ENCODE measurements around the gene DENND10. TPM values are rescaled to one million over a fixed set of nuclear protein-coding genes. Genes with fewer than 3 reads are reported as not detected.

DENND10 gene
- total RNA-seq, 1 donor: 91.3 TPM

GRCh38 chr10:119161680-119162451, 58.0 kb downstream of the DENND10 start:
- DNase-seq (ENCODE audit: low read depth): peak; percentile 22
- H3K4me3 ChIP-seq (ENCODE audit: low read depth, low read length): no peak overlapping the region
- TF ChIP-seq CTCF (IDR thresholded peaks at IDR 0.05; ENCODE audit: insufficient read depth, low read length): peak; percentile 8

DNA sequence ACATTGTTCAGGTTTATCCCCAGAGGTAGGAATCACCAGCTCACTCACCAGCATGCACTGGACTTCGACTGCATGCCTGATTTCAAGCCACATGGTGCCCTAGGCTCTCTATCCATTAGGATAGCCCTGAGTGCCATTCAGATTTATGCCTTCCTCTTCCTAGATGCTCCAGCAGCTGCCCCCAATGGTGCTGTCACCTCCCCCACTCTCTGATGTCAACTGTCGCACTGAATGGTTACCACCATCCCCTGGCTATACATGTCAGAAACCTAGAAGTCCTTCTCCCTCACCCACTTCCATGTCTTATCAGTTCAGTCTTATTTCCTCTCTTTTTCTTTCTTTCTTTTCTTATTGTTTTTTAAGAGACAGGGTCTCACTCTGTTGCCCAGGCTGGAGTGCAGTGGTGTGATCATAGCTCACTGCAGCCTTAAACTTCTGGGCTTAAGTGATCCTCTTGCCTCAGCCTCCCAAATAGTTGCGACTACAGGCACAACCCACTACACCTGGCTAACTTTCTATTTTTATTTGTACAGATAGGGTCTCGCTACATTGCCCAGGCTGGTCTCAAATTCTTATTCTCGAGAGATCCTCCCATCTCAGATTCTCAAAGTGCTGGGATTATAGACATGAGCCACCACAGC, 58.7 kb downstream of the DENND10 start:
- TF ChIP-seq CTCF (IDR thresholded peaks at IDR 0.05; ENCODE audit: insufficient read depth, low read length): no peak
- no peak overlapping the region for H3K4me3 ChIP-seq (ENCODE audit: low read depth, low read length)

DNA sequence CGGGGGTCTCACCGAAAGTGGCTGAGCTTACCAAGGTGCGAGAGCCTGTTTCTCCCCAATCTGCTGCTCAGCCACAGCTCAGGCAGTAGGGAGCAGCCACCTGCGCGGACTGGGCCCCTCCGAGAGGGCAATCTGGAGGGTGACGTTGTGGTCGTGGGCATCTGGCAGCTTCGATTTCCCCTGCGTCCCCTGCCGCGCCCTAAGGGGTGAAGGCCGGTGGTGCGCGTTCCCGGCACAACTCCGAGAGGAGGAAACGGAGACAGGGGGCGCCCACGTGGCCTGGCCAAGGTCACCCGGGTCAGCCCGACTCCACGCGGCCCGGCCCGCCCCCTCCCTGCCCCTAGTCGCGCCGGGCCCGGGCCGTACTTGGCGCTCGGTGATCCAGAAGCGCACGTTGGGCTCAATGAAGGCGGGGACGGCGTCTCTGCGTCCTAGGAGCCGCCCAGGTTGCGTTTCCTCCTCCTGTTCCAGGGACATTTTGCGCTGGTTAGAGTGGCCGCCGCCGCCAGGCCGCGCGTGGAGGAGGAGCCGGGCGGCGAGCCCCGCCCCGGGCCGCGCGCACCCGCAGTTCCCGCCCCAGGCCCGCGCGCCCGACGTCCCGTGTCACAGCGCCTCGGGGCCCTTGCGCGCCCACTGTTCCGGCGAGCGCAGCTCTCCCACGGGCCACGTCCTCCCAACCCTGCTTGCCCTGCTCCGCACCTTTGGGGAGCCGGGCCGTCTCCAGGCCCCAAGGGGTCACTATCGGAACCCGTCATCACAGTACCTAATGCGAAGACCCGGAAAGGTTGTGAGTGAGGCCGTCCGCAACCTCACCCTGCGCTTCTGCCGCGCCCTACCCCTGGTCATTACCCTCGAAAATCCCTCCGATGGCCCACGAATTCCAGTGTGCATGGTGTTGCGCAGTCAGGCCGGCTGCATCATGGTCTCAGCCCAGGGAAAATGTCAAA, 61.5 kb downstream of the DENND10 start, which contains the start of gene SFXN4:
Gene SFXN4 (minus strand): TSS at position 544 of the 947 bp plus-strand sequence. CDS start 67 bp downstream, at position 477.
- TF ChIP-seq CTCF (IDR thresholded peaks at IDR 0.05; ENCODE audit: insufficient read depth, low read length): no peak
- peak; percentile 33 for DNase-seq (ENCODE audit: low read depth)

More for the DNA sequence above, 58.7 kb downstream of the DENND10 start:
- no peak for DNase-seq (ENCODE audit: low read depth)

GRCh38 chr10:119166118-119166500, 62.2 kb downstream of the DENND10 start:
- DNase-seq (ENCODE audit: low read depth): no peak
- no peak for TF ChIP-seq CTCF (IDR thresholded peaks at IDR 0.05; ENCODE audit: insufficient read depth, low read length)
- H3K4me3 ChIP-seq (ENCODE audit: low read depth, low read length): peak overlapping the region; percentile 82

More for the DNA sequence above, 61.5 kb downstream of the DENND10 start, which contains the start of gene SFXN4:
- H3K4me3 ChIP-seq (ENCODE audit: low read depth, low read length): peak within 1 kb of the TSS; percentile 82

GRCh38 chr10:119166564-119166963, 62.7 kb downstream of the DENND10 start:
- DNase-seq (ENCODE audit: low read depth): no peak
- TF ChIP-seq CTCF (IDR thresholded peaks at IDR 0.05; ENCODE audit: insufficient read depth, low read length): no peak
- no peak overlapping the region for H3K4me3 ChIP-seq (ENCODE audit: low read depth, low read length)

- H3K4me3 ChIP-seq (ENCODE audit: low read depth, low read length): no peak overlapping the region
- no peak for DNase-seq (ENCODE audit: low read depth)
- no peak for TF ChIP-seq CTCF (IDR thresholded peaks at IDR 0.05; ENCODE audit: insufficient read depth, low read length)
Observed at GRCh38 chr10:119167041-119167440, 63.1 kb downstream of the DENND10 start.
